ENCODE results near the gene INO80B.

DNA sequence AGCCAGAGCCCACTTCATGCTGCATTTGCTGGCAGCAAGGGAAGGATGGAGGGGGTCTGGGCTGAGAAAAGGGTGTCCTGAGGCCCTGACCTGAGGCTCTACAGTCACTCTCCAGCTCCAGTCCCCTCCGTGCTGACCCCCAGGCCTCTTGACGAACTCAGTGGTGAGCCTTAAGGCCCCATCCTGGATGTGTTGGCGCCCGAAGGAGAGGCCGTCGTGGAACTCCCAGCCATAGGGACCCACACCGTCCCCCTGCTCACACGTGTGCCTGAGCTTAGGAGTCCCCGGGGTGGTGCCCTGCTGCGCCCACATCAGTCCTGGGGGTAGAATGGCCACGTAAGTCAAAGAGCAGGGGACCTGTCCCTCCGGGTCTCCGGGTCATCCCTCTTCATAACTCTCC, 9.5 kb downstream of the INO80B start:
- TF ChIP-seq ZNF274 (IDR thresholded peaks at IDR 0.05; ENCODE audit: low read depth, low read length), result no peak
- TF ChIP-seq YY1 (IDR thresholded peaks at IDR 0.05; ENCODE audit: insufficient read depth, insufficient read length), result no peak

All from NT2/D1 (cell line).